ENCODE results near the gene C6orf47. TPM values are rescaled to one million over a fixed set of nuclear protein-coding genes. Genes with fewer than 3 reads are reported as not detected.

C6orf47 gene
- total and polyA plus RNA-seq, 4 experiments from 2014 or later = 15.8 to 39.9 (median 33.6) TPM

GRCh38 chr6:31692886-31693285 is 32.3 kb upstream of the C6orf47 start:
- H3K4me3 ChIP-seq (ENCODE audit: low read length in 2 of 2) = no peak overlapping the region
- no peak overlapping the region for H3K27ac ChIP-seq (ENCODE audit: low read depth, low read length)
- H3K4me1 ChIP-seq (ENCODE audit: insufficient read depth, low read length) = peaks cover 7% of the 10 kb centered on the region
- Mint-ChIP-seq H3K4me1 (peaks cover 6 to 9% (median 8%) of the 10 kb centered on the region in 4 donors), H3K9me3 (no peaks in the 10 kb centered on the region), H3K27ac (peak overlapping the region in 2 of 7 donors; percentile 48 to 84), H3K36me3 (peaks cover 29 to 70% of the 10 kb centered on the region in 2 donors), H3K4me3 (no peak overlapping the region), H3K27me3 (no peaks in the 10 kb centered on the region)
- DNase-seq = no peak
- H3K9me3 ChIP-seq (ENCODE audit: control insufficient read depth in 1 of 2, low read length in 2 of 2) = no peaks in the 10 kb centered on the region
- CTCF ChIA-PET (ENCODE audit: partially characterized antibody) = interaction anchor here (1.0 to 1.1 kb wide), 2 partner anchors 12 to 77 kb away, joined by 3 to 4 read pairs; partner anchors contain the start of gene LY6G5C
- no peaks in the 10 kb centered on the region for H3K27me3 ChIP-seq (ENCODE audit: insufficient read depth, low read length)
- intact Hi-C loops (cut with micrococcal nuclease) = no loop called here
- peaks cover 65% of the 10 kb centered on the region for H3K36me3 ChIP-seq (ENCODE audit: insufficient read depth, low read length)
- POLR2A ChIA-PET (ENCODE audit: partially characterized antibody) = interaction anchor here (1.0 to 3.0 kb wide), 2 partner anchors 10 to 182 kb away, joined by 5 to 15 read pairs; partner anchors contain the start of gene ABHD16A

DNA sequence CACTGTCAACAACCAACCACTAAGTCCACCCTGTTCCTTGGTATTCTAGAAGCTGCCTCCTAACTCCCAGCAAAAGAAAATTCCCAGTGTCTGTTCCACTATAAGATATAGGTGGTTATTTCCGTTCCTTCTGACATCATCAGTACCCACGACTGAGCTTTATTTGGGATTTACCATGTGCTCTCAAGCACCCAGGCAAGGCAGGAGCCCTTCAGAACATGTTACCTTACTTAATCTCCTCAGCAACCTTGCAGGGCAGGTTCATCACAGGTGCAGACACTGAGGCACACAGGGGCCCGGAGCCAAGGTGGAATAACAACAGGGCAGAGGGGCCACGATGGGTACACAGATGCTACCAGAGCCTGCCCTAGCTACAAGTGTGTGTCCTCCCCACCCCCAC is 31.8 kb upstream of the C6orf47 start:
- Histone ChIP-seq H3K9me3 (ENCODE audit: control insufficient read depth in 1 of 2, low read length in 2 of 2) (no peaks in the 10 kb centered on the region), H3K4me3 (ENCODE audit: low read length in 2 of 2) (no peak overlapping the region), H3K4me1 (ENCODE audit: insufficient read depth, low read length) (peaks cover 2% of the 10 kb centered on the region), H3K27ac (ENCODE audit: low read depth, low read length) (no peak overlapping the region), H3K27me3 (ENCODE audit: insufficient read depth, low read length) (no peaks in the 10 kb centered on the region), H3K36me3 (ENCODE audit: insufficient read depth, low read length) (peaks cover 65% of the 10 kb centered on the region)
- no peaks in the 10 kb centered on the region for H3K9me3 Mint-ChIP-seq
- CTCF ChIA-PET (ENCODE audit: partially characterized antibody) = interaction anchor here (1.1 kb wide), 1 partner anchor 78 kb away, joined by 3 read pairs; no protein-coding TSS in a partner anchor
- POLR2A ChIA-PET (ENCODE audit: partially characterized antibody) = interaction anchor here (1.0 to 3.0 kb wide), 4 partner anchors 10 to 182 kb away, joined by 3 to 15 read pairs (median 4); partner anchors contain the start of gene ABHD16A
- intact Hi-C loops (cut with micrococcal nuclease) = no loop called here
- no peak overlapping the region for H3K4me3 Mint-ChIP-seq
- no peak for DNase-seq
- peak overlapping the region in 5 of 7 donors; percentile 7 to 63 (median 27) for H3K27ac Mint-ChIP-seq
- peaks cover 25 to 70% of the 10 kb centered on the region in 2 donors for H3K36me3 Mint-ChIP-seq
- H3K27me3 Mint-ChIP-seq = no peaks in the 10 kb centered on the region
- H3K4me1 Mint-ChIP-seq = peaks cover 2 to 4% (median 2%) of the 10 kb centered on the region in 4 donors

DNA sequence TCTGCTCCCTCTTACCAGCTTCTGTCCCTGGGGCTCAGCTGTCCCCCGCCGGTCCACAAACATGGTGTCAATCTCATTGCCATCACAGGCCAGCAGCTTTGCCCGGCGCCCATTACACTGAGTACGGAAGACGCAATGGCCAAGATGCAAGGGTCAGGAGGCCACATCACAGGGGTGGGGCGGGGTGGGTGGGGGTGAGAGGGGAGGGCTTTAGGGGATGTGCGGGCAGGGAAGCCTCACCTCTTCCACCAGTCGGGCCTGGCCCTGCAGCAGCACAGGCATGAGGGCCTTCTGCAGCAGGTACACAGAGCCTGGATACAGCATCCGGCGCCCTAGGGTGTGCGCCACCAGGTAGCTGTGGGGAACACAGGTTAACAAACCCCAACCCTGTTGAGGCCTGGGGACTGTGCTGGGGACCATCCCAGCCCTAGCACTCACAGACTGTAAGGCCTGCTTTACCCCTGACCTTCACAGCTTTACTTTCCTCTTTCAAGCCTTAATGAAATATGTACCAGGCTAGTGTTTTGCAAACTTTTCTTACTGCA is 31.1 kb upstream of the C6orf47 start:
- H3K9me3 ChIP-seq (ENCODE audit: control insufficient read depth in 1 of 2, low read length in 2 of 2) = no peaks in the 10 kb centered on the region
- peaks cover 63% of the 10 kb centered on the region for H3K36me3 ChIP-seq (ENCODE audit: insufficient read depth, low read length)
- no peak for DNase-seq
- H3K4me3 ChIP-seq (ENCODE audit: low read length in 2 of 2) = no peak overlapping the region
- no peaks in the 10 kb centered on the region for H3K4me1 ChIP-seq (ENCODE audit: insufficient read depth, low read length)
- ChIA-PET POLR2A (ENCODE audit: partially characterized antibody) (interaction anchor here (1.0 to 1.4 kb wide), 3 partner anchors 11 to 132 kb away, joined by 3 read pairs; no protein-coding TSS in a partner anchor), CTCF (ENCODE audit: partially characterized antibody) (interaction anchor here (1.1 to 1.3 kb wide), 4 partner anchors 31 to 144 kb away, joined by 3 to 4 read pairs (median 3); partner anchors contain the start of gene MPIG6B)
- Mint-ChIP-seq H3K36me3 (peaks cover 22 to 69% of the 10 kb centered on the region in 2 donors), H3K27me3 (no peaks in the 10 kb centered on the region), H3K9me3 (no peaks in the 10 kb centered on the region), H3K27ac (peak overlapping the region in 1 of 7 donors; percentile 21), H3K4me3 (no peak overlapping the region), H3K4me1 (peaks cover 0 to 3% (median under 1%) of the 10 kb centered on the region in 4 donors)
- H3K27me3 ChIP-seq (ENCODE audit: insufficient read depth, low read length) = no peaks in the 10 kb centered on the region
- intact Hi-C loops (cut with micrococcal nuclease) = no loop called here
- no peak overlapping the region for H3K27ac ChIP-seq (ENCODE audit: low read depth, low read length)

DNA sequence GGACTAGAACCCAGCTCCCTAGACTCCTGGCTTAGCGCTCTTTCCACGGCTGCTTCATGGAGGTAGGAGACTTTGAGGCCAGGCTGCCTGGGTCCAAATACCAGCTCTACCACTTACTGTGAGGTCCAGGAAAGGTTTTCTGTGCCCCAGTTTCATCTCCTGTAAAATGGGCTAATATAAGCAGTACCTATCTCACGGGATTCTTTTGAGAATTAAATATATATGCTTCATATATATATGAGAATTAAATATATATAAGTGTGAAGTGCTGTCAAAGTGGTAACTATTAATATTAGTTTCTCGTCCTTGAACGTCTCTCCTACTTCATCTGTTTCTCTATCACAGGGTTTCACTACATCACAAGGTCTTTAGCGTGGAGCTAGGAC is 30.5 kb upstream of the C6orf47 start:
- Histone ChIP-seq H3K36me3 (ENCODE audit: insufficient read depth, low read length) (peaks cover 62% of the 10 kb centered on the region), H3K27me3 (ENCODE audit: insufficient read depth, low read length) (no peaks in the 10 kb centered on the region), H3K4me1 (ENCODE audit: insufficient read depth, low read length) (no peaks in the 10 kb centered on the region), H3K4me3 (ENCODE audit: low read length in 2 of 2) (no peak overlapping the region), H3K27ac (ENCODE audit: low read depth, low read length) (no peak overlapping the region), H3K9me3 (ENCODE audit: control insufficient read depth in 1 of 2, low read length in 2 of 2) (no peaks in the 10 kb centered on the region)
- H3K4me1 Mint-ChIP-seq = peaks cover 0 to 3% (median under 1%) of the 10 kb centered on the region in 4 donors
- peaks cover 24 to 70% of the 10 kb centered on the region in 2 donors for H3K36me3 Mint-ChIP-seq
- no peak overlapping the region for H3K4me3 Mint-ChIP-seq
- no peak for DNase-seq
- CTCF ChIA-PET (ENCODE audit: partially characterized antibody) = interaction anchor here (1.0 to 1.3 kb wide), 5 partner anchors 32 to 185 kb away, joined by 3 to 4 read pairs (median 3); partner anchors contain the start of gene MPIG6B
- H3K9me3 Mint-ChIP-seq = no peaks in the 10 kb centered on the region
- intact Hi-C loops (cut with micrococcal nuclease) = no loop called here
- POLR2A ChIA-PET (ENCODE audit: partially characterized antibody) = interaction anchor here (1.0 to 1.6 kb wide), 3 partner anchors 11 to 173 kb away, joined by 3 to 4 read pairs (median 3); no protein-coding TSS in a partner anchor
- no peaks in the 10 kb centered on the region for H3K27me3 Mint-ChIP-seq
- H3K27ac Mint-ChIP-seq = peak overlapping the region in 3 of 7 donors; percentile 61 to 83 (median 77)

DNA sequence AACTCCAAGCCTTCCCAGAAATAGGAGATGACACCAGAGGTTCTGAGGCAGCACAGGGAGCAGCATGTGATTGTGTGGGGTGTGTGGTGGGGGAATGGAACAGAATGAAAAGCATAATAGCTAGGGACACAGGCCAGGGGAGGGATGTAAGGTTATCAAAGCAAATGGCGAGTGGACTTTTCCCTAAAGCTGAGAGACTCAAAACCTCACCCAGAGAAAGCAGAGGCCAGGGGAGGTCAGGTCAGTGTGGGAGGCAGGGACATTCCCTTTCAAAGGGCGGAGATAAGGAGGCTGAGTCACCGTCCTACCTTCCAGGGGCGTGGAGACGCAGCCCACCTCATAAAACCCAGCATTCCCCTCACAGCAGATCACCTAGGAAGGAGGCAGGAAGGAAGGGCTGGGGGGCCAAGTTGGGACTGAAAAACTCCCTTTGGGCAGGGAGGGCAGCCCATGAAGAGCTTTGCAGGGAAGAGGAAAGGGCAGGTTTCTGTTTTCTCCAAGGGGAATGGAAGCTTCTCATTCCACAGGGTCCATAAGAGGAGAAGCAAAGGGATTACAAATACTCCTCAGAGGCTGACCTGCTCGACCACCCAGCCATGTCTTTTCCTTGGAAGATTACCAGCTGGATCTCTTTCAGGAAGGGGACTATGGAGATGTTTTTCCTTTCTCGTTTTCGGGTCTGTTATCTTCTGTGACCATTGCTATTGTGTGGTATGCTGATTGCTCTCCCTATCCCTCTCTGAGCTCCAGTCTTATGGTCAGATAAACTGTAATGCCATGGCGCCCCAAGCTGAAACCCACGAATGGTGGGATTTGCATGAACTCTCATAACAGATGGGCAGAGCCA is 29.9 kb upstream of the C6orf47 start:
- Histone ChIP-seq H3K27me3 (ENCODE audit: insufficient read depth, low read length) (no peaks in the 10 kb centered on the region), H3K27ac (ENCODE audit: low read depth, low read length) (no peak overlapping the region), H3K4me1 (ENCODE audit: insufficient read depth, low read length) (no peaks in the 10 kb centered on the region), H3K36me3 (ENCODE audit: insufficient read depth, low read length) (peaks cover 66% of the 10 kb centered on the region), H3K4me3 (ENCODE audit: low read length in 2 of 2) (no peak overlapping the region), H3K9me3 (ENCODE audit: control insufficient read depth in 1 of 2, low read length in 2 of 2) (no peaks in the 10 kb centered on the region)
- DNase-seq = no peak
- Mint-ChIP-seq H3K27me3 (no peaks in the 10 kb centered on the region), H3K4me1 (peaks cover 0 to 3% (median under 1%) of the 10 kb centered on the region in 4 donors), H3K27ac (peak overlapping the region in 6 of 7 donors; percentile 9 to 83 (median 62)), H3K36me3 (peaks cover 25 to 71% of the 10 kb centered on the region in 2 donors), H3K9me3 (no peaks in the 10 kb centered on the region), H3K4me3 (no peak overlapping the region)
- intact Hi-C loops (cut with micrococcal nuclease) = no loop called here
- CTCF ChIA-PET (ENCODE audit: partially characterized antibody) = interaction anchor here (1.0 to 1.9 kb wide), 8 partner anchors 9 to 185 kb away, joined by 3 to 5 read pairs (median 3); partner anchors contain the start of genes LY6G5C and MPIG6B
- POLR2A ChIA-PET (ENCODE audit: partially characterized antibody) = interaction anchor here (1.0 to 1.6 kb wide), 2 partner anchors 12 to 174 kb away, joined by 3 to 4 read pairs; no protein-coding TSS in a partner anchor

- CTCF ChIA-PET (ENCODE audit: partially characterized antibody) = interaction anchor here (1.2 to 1.9 kb wide), 3 partner anchors 8 to 36 kb away, joined by 3 to 5 read pairs (median 3); partner anchors contain the start of gene LY6G5C
- no peaks in the 10 kb centered on the region for H3K9me3 ChIP-seq (ENCODE audit: control insufficient read depth in 1 of 2, low read length in 2 of 2)
- peaks cover 0 to 3% (median under 1%) of the 10 kb centered on the region in 4 donors for H3K4me1 Mint-ChIP-seq
- H3K27ac ChIP-seq (ENCODE audit: low read depth, low read length) = no peak overlapping the region
- H3K27me3 Mint-ChIP-seq = no peaks in the 10 kb centered on the region
- peaks cover 58% of the 10 kb centered on the region for H3K36me3 ChIP-seq (ENCODE audit: insufficient read depth, low read length)
- no peak overlapping the region for H3K4me3 ChIP-seq (ENCODE audit: low read length in 2 of 2)
- DNase-seq = no peak
- POLR2A ChIA-PET (ENCODE audit: partially characterized antibody) = interaction anchor here (1.6 kb wide), 1 partner anchor 175 kb away, joined by 4 read pairs; no protein-coding TSS in a partner anchor
- no peaks in the 10 kb centered on the region for H3K27me3 ChIP-seq (ENCODE audit: insufficient read depth, low read length)
- H3K4me3 Mint-ChIP-seq = no peak overlapping the region
- H3K4me1 ChIP-seq (ENCODE audit: insufficient read depth, low read length) = no peaks in the 10 kb centered on the region
- peak overlapping the region in 3 of 7 donors; percentile 7 to 64 (median 24) for H3K27ac Mint-ChIP-seq
- intact Hi-C loops (cut with micrococcal nuclease) = no loop called here
- H3K36me3 Mint-ChIP-seq = peaks cover 20 to 61% of the 10 kb centered on the region in 2 donors
- no peaks in the 10 kb centered on the region for H3K9me3 Mint-ChIP-seq
Measured at GRCh38 chr6:31689249-31690110, 28.9 kb upstream of the C6orf47 start.
